ENCODE results near the gene TMEM198.

The TMEM198 gene

GRCh38 chr2:219557791-219558785 is 14.3 kb downstream of the TMEM198 start:
- H3K4me3 ChIP-seq (ENCODE audit: low read depth, low read length), result no peak overlapping the region
- peaks cover 2% of the 10 kb centered on the region; the same call in 1 of the 2 replicates for H3K27me3 ChIP-seq (ENCODE audit: insufficient read depth, low read length)
- H3K27ac ChIP-seq (ENCODE audit: low read depth, low read length), result no peak overlapping the region
- H3K79me2 ChIP-seq (ENCODE audit: control insufficient read depth, insufficient read depth, low read length, unreplicated experiment), result no peaks in the 10 kb centered on the region
- no peak overlapping the region for H2AFZ ChIP-seq (ENCODE audit: low read length, unreplicated experiment)
- H3K36me3 ChIP-seq (ENCODE audit: insufficient read depth, low read length), result no peaks in the 10 kb centered on the region
- no peaks in the 10 kb centered on the region for H3K4me1 ChIP-seq (ENCODE audit: control insufficient read depth, insufficient read depth, low read length, unreplicated experiment)

GRCh38 chr2:219559156-219559915 is 15.5 kb downstream of the TMEM198 start:
- H3K4me1 ChIP-seq (ENCODE audit: control insufficient read depth, insufficient read depth, low read length, unreplicated experiment), result no peaks in the 10 kb centered on the region
- H3K27ac ChIP-seq (ENCODE audit: low read depth, low read length), result no peak overlapping the region
- no peak overlapping the region for H3K4me3 ChIP-seq (ENCODE audit: low read depth, low read length)
- H3K27me3 ChIP-seq (ENCODE audit: insufficient read depth, low read length), result no peaks in the 10 kb centered on the region
- no peaks in the 10 kb centered on the region for H3K36me3 ChIP-seq (ENCODE audit: insufficient read depth, low read length)
- H3K79me2 ChIP-seq (ENCODE audit: control insufficient read depth, insufficient read depth, low read length, unreplicated experiment), result no peaks in the 10 kb centered on the region
- no peak overlapping the region for H2AFZ ChIP-seq (ENCODE audit: low read length, unreplicated experiment)

DNA sequence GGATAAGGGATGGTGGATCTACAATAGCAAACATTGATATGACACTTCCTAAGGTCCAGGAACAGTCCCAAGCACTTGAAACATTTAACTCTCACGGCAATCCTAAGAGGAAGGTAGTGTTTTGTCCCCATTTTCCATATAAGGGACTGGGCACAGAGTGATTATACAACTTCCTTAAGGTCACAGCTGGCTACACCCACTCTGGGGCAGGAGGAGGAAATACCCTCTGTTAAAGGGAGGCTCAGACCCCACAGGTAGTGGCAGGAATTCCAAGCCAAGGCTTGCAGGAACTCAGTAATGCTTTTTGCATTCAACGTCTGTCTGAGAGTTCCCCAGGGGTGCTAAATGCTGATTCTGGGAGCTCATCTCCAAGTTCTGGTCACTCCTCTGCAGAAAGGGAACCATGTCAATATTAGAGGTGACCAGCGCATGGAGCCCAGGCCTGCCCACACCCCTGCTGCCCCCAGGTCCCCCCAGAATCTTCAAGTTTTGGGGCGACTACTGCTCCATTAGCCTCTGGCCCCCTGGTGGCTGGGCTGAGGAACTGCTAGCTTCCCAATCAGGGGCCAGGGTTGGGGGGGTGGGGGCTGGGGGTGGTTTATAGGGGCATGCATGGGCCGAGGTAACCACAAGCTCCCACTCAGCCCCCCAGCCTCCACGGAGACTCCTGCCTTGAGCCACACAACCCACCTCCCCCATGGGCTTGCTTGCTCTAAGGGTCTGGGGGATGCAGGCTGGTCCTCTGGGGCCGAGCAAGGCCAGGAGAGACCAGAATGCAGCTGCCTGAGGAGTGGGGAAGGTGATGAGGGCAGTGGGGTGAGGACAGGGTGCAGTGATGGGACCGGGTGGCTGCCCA is 16.4 kb downstream of the TMEM198 start:
- no peak overlapping the region for H3K27ac ChIP-seq (ENCODE audit: low read depth, low read length)

DNA sequence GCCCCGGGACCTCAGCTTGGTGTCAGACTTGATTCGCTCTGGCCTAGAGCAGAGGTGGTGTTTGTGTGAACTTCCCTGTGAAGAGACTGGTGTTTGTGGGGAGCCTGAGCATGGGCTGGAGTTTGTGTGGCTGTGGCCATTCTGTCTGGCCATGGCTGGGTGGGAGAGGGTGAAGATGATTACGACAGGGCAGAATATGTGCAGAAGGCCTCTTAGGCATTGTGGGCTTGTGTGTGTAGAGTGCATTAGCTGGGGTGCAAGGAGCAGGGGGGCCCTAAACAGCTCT is 17.0 kb downstream of the TMEM198 start:
- Histone ChIP-seq H3K36me3 (ENCODE audit: insufficient read depth, low read length) (no peaks in the 10 kb centered on the region), H2AFZ (ENCODE audit: low read length, unreplicated experiment) (no peak overlapping the region), H3K27ac (ENCODE audit: low read depth, low read length) (no peak overlapping the region), H3K4me1 (ENCODE audit: control insufficient read depth, insufficient read depth, low read length, unreplicated experiment) (no peaks in the 10 kb centered on the region), H3K4me3 (ENCODE audit: low read depth, low read length) (no peak overlapping the region), H3K79me2 (ENCODE audit: control insufficient read depth, insufficient read depth, low read length, unreplicated experiment) (no peaks in the 10 kb centered on the region), H3K27me3 (ENCODE audit: insufficient read depth, low read length) (no peaks in the 10 kb centered on the region)

More for the DNA sequence above, 16.4 kb downstream of the TMEM198 start:
- no peak overlapping the region for H3K4me3 ChIP-seq (ENCODE audit: low read depth, low read length)
- no peak overlapping the region for H2AFZ ChIP-seq (ENCODE audit: low read length, unreplicated experiment)
- no peaks in the 10 kb centered on the region for H3K79me2 ChIP-seq (ENCODE audit: control insufficient read depth, insufficient read depth, low read length, unreplicated experiment)
- no peaks in the 10 kb centered on the region for H3K27me3 ChIP-seq (ENCODE audit: insufficient read depth, low read length)
- H3K4me1 ChIP-seq (ENCODE audit: control insufficient read depth, insufficient read depth, low read length, unreplicated experiment), result no peaks in the 10 kb centered on the region
- H3K36me3 ChIP-seq (ENCODE audit: insufficient read depth, low read length), result no peaks in the 10 kb centered on the region

- no peak overlapping the region for H3K27ac ChIP-seq (ENCODE audit: low read depth, low read length)
- no peaks in the 10 kb centered on the region for H3K27me3 ChIP-seq (ENCODE audit: insufficient read depth, low read length)
- H2AFZ ChIP-seq (ENCODE audit: low read length, unreplicated experiment), result no peak overlapping the region
- no peaks in the 10 kb centered on the region for H3K36me3 ChIP-seq (ENCODE audit: insufficient read depth, low read length)
- H3K4me1 ChIP-seq (ENCODE audit: control insufficient read depth, insufficient read depth, low read length, unreplicated experiment), result no peaks in the 10 kb centered on the region
- no peak overlapping the region for H3K4me3 ChIP-seq (ENCODE audit: low read depth, low read length)
- no peaks in the 10 kb centered on the region for H3K79me2 ChIP-seq (ENCODE audit: control insufficient read depth, insufficient read depth, low read length, unreplicated experiment)
Observed at GRCh38 chr2:219561179-219562048, 17.6 kb downstream of the TMEM198 start.

GRCh38 chr2:219562049-219563020 is 18.5 kb downstream of the TMEM198 start:
- no peaks in the 10 kb centered on the region for H3K36me3 ChIP-seq (ENCODE audit: insufficient read depth, low read length)
- no peaks in the 10 kb centered on the region for H3K27me3 ChIP-seq (ENCODE audit: insufficient read depth, low read length)
- no peaks in the 10 kb centered on the region for H3K4me1 ChIP-seq (ENCODE audit: control insufficient read depth, insufficient read depth, low read length, unreplicated experiment)

GRCh38 chr2:219563271-219563928 is 19.6 kb downstream of the TMEM198 start:
- Histone ChIP-seq H3K4me1 (ENCODE audit: control insufficient read depth, insufficient read depth, low read length, unreplicated experiment) (no peaks in the 10 kb centered on the region), H3K36me3 (ENCODE audit: insufficient read depth, low read length) (no peaks in the 10 kb centered on the region), H3K27ac (ENCODE audit: low read depth, low read length) (no peak overlapping the region), H2AFZ (ENCODE audit: low read length, unreplicated experiment) (no peak overlapping the region), H3K4me3 (ENCODE audit: low read depth, low read length) (no peak overlapping the region), H3K27me3 (ENCODE audit: insufficient read depth, low read length) (no peaks in the 10 kb centered on the region), H3K79me2 (ENCODE audit: control insufficient read depth, insufficient read depth, low read length, unreplicated experiment) (no peaks in the 10 kb centered on the region)

More at GRCh38 chr2:219562049-219563020, 18.5 kb downstream of the TMEM198 start:
- no peak overlapping the region for H3K27ac ChIP-seq (ENCODE audit: low read depth, low read length)
- H3K79me2 ChIP-seq (ENCODE audit: control insufficient read depth, insufficient read depth, low read length, unreplicated experiment), result no peaks in the 10 kb centered on the region
- no peak overlapping the region for H2AFZ ChIP-seq (ENCODE audit: low read length, unreplicated experiment)
- H3K4me3 ChIP-seq (ENCODE audit: low read depth, low read length), result no peak overlapping the region

- Histone ChIP-seq H3K79me2 (ENCODE audit: control insufficient read depth, insufficient read depth, low read length, unreplicated experiment) (peaks cover under 1% of the 10 kb centered on the region), H3K4me3 (ENCODE audit: low read depth, low read length) (no peak overlapping the region), H3K27me3 (ENCODE audit: insufficient read depth, low read length) (no peaks in the 10 kb centered on the region), H2AFZ (ENCODE audit: low read length, unreplicated experiment) (no peak overlapping the region), H3K36me3 (ENCODE audit: insufficient read depth, low read length) (no peaks in the 10 kb centered on the region), H3K27ac (ENCODE audit: low read depth, low read length) (no peak overlapping the region), H3K4me1 (ENCODE audit: control insufficient read depth, insufficient read depth, low read length, unreplicated experiment) (peaks cover 9% of the 10 kb centered on the region)
Observed at GRCh38 chr2:219565130-219566080, 21.6 kb downstream of the TMEM198 start.

Measured in ACC112 (cell line).